ENCODE data around the gene MTAP.
A peak's percentile ranks its signal among the peaks of the same experiment; 100 is the strongest.

The MTAP gene

DNA sequence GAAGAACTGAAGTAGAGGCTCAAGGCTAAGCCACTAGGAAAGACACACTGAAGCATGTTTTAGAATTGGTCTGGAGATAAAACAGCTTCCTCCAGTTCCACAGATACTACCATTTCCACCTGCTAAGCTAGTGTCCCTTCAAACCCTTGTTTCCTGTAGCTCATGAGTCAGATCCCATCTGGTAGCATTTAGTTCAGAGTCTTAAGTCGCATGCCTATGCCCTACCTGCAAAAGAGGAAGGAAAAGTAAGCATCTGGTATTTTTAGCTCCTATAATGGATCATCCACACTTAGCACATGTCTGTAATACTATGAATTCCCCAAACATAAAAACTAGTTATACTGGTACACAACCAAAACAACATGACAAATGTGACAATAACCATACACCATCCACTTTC lies 99.7 kb downstream of the MTAP start:
- peaks cover 53% of the 10 kb centered on the region for H3K9me3 ChIP-seq
- no peak overlapping the region for H3K27ac ChIP-seq
- H3K4me1 ChIP-seq, result 0 out of 2 replicates have a peak, but pooled peaks cover 8% of the 10 kb centered on the region
- no peak overlapping the region for H3K4me2 ChIP-seq
- H3K36me3 ChIP-seq, result peaks cover 26% of the 10 kb centered on the region
- no peaks in the 10 kb centered on the region for H4K20me1 ChIP-seq
- H3K27me3 ChIP-seq, result no peaks in the 10 kb centered on the region
- no peak for TF ChIP-seq Cebpa-rat (IDR thresholded peaks at IDR 0.05)
- H3K4me3 ChIP-seq, result no peak overlapping the region
- H3K9ac ChIP-seq, result no peak overlapping the region

DNA sequence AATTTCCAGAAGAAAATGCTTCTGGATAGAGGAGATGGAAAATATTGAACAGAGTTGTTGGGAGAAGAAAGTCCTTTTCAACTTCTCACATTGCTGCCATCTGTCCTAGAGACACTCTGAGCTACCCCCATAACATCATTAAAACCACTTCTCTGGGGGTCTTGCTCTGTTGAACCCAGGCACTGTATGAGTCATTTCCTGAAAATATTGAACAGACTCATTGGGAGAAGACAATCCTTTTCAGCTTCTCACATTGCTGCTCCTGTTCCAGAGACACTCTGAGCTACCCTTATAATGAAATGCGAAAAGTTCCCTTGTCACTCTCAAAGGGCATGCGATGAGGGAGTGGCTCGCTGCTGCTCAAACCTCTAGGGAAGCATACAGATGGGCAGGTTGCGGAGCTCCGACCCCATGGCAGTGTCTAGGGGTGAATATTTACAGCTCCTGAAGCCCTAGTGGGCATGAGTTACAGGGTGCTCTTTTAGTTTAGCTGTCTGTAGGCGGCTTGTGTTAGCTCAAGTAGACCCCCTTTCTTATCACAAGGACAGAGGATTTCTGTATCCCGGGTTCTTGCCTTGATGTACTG lies 101.0 kb downstream of the MTAP start:
- no peak overlapping the region for H3K27ac ChIP-seq
- H3K4me1 ChIP-seq, result 0 out of 2 replicates have a peak, but pooled peaks cover 8% of the 10 kb centered on the region
- no peaks in the 10 kb centered on the region for H4K20me1 ChIP-seq
- H3K4me3 ChIP-seq, result no peak overlapping the region
- peaks cover 36% of the 10 kb centered on the region for H3K36me3 ChIP-seq
- H3K4me2 ChIP-seq, result no peak overlapping the region
- H3K27me3 ChIP-seq, result no peaks in the 10 kb centered on the region
- H3K9ac ChIP-seq, result no peak overlapping the region
- TF ChIP-seq Cebpa-rat (IDR thresholded peaks at IDR 0.05), result no peak
- H3K9me3 ChIP-seq, result peaks cover 47% of the 10 kb centered on the region

DNA sequence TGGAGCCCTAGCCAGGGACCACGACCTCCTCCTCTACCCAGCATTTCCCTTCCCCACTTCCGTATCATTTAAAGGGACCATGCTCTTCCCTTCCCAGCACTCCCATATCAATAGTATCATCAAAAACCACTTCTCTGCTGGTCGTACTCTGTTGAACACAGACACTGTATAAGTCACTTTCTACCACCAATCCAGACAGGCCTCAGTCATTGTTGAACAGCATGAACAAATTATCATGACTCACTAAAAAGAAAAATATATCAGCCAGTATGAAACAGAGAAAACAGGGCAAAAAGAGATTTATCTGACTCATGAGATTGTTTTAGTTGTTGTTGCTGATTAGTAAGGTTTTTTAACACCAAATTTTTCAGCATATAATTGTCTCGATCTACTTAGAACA lies 101.9 kb downstream of the MTAP start:
- Histone ChIP-seq H3K27me3 (no peaks in the 10 kb centered on the region), H3K4me1 (0 out of 2 replicates have a peak, but pooled peaks cover 8% of the 10 kb centered on the region), H3K4me2 (no peak overlapping the region), H3K9me3 (peaks cover 51% of the 10 kb centered on the region), H3K36me3 (peaks cover 38% of the 10 kb centered on the region), H3K27ac (no peak overlapping the region), H3K4me3 (no peak overlapping the region), H3K9ac (no peak overlapping the region), H4K20me1 (no peaks in the 10 kb centered on the region)
- no peak for TF ChIP-seq Cebpa-rat (IDR thresholded peaks at IDR 0.05)

DNA sequence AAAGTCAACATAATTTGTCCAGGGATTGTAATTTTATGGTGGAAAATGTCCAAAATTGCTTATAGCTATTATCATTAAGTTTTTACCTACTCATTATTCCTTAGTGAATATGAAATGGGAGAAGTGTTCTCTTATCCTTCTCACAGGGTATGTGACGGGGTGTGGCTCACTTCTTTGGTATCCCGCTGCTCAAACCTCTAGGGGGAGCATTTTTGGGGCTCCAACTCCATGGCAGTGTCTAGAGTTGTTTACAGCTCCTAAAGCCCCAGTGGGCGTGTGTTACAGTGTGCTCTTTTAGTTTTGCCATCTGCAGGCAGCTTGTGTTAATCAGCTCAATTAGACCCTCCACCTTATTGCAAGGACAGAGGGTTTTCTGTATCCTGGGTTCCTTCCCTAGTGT lies 102.3 kb downstream of the MTAP start:
- Histone ChIP-seq H3K4me1 (0 out of 2 replicates have a peak, but pooled peaks cover 8% of the 10 kb centered on the region), H3K4me3 (no peak overlapping the region), H3K9me3 (peaks cover 49% of the 10 kb centered on the region), H3K4me2 (no peak overlapping the region), H3K27ac (no peak overlapping the region), H3K27me3 (no peaks in the 10 kb centered on the region), H3K9ac (no peak overlapping the region), H4K20me1 (no peaks in the 10 kb centered on the region), H3K36me3 (peaks cover 37% of the 10 kb centered on the region)
- no peak for TF ChIP-seq Cebpa-rat (IDR thresholded peaks at IDR 0.05)

DNA sequence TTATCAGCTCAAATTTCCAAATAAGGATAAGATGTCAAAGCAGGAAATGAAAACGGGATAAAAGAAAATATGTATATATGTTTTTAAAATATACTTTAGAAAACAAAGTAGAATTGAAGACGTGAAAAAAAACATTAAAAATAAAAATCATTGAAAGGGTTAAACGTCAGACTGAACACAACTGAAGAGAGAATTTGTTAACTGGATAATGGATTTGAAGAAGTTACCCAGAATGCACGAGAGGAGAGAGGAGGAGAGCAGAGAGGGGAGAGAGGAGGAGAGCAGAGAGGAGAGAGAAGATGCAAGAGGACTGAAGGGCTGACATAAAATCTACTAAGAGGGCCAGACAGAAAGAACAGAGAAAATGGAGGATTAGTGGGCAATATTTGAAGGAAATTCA lies 103.8 kb downstream of the MTAP start:
- Histone ChIP-seq H3K4me3 (no peak overlapping the region), H4K20me1 (no peaks in the 10 kb centered on the region), H3K4me2 (no peak overlapping the region)

DNA sequence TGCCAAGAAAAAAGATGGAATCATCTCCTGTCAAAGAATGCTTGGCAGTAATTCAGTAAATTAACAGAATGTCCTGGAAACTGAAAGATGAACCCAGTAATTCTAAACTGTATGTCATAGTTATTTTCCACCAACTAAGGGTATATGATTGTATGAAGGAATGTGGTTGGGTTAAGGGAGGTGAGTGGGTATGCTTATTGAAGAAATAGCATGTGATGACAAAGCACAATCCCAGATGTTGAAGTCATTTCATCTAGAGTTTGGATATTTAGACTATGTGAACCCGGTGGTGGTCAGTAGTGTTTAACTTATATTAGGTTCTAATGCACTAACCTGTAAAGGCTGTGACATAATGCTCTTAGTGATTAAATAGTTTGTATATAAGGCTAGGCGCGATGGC lies 104.4 kb downstream of the MTAP start:
- Histone ChIP-seq H4K20me1 (no peaks in the 10 kb centered on the region), H3K36me3 (peaks cover 42% of the 10 kb centered on the region), H3K4me3 (no peak overlapping the region), H3K4me1 (0 out of 2 replicates have a peak, but pooled peaks cover 3% of the 10 kb centered on the region), H3K27ac (no peak overlapping the region), H3K9me3 (peaks cover 45% of the 10 kb centered on the region), H3K9ac (no peak overlapping the region), H3K27me3 (no peaks in the 10 kb centered on the region), H3K4me2 (no peak overlapping the region)
- TF ChIP-seq Cebpa-rat (IDR thresholded peaks at IDR 0.05), result no peak

More for the DNA sequence above, 103.8 kb downstream of the MTAP start:
- H3K27me3 ChIP-seq, result no peaks in the 10 kb centered on the region
- peaks cover 45% of the 10 kb centered on the region for H3K9me3 ChIP-seq
- peaks cover 42% of the 10 kb centered on the region for H3K36me3 ChIP-seq
- no peak for TF ChIP-seq Cebpa-rat (IDR thresholded peaks at IDR 0.05)
- 0 out of 2 replicates have a peak, but pooled peaks cover 8% of the 10 kb centered on the region for H3K4me1 ChIP-seq
- H3K27ac ChIP-seq, result no peak overlapping the region
- H3K9ac ChIP-seq, result no peak overlapping the region

DNA sequence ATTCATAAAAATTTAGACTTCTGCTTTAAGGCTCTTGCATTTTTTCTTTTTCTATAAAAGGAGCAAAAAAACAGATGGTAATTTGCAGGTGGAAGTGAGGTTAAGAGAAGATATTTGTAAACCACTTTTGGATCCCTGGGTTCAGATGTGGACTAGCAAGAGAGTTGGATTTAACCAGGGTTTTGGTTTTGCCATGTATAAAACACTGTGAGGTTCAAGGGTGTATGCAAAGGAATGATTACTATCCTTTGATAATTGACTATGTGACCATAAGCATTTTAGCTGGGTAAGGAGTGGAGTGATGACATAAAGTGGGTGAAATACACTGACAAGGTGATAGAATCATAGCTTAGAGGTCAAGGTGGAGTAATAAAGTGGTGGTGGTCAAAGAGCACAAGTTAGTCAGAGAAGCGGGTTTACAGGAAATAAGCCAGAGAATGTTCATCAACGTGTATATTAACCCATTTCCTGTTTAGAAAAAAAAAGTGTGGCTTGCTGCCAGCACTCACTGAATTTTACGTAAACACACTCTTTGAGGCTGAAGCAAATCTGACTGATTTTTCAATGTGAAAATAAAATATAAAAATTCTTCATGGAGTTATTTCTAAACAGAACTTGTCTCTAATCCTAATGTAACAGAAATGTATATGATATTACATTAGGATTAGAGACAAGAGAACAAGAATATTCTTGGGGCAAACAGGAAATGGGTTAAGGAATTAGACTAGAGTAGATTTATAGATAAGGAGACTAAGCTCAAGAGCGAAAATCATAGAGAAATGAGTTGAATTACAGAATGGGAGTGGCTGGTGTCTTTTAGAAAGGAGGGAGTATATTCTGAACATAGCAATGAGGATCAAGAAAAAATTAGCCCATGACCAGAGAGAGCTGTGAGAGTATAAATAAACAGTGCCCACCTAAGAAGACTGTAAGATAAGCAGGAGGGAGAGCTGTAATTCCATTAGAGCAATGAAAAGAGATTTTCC lies 117.2 kb downstream of the MTAP start:
- H3K27me3 ChIP-seq, result no peaks in the 10 kb centered on the region
- H3K27ac ChIP-seq, result no peak overlapping the region
- H3K36me3 ChIP-seq, result no peaks in the 10 kb centered on the region
- no peak overlapping the region for H3K9ac ChIP-seq
- H3K9me3 ChIP-seq, result peaks cover 10% of the 10 kb centered on the region
- H3K4me3 ChIP-seq, result no peak overlapping the region
- TF ChIP-seq Cebpa-rat (IDR thresholded peaks at IDR 0.05), result no peak
- peaks cover 12% of the 10 kb centered on the region for H3K4me1 ChIP-seq
- no peaks in the 10 kb centered on the region for H4K20me1 ChIP-seq
- peak overlapping the region; percentile 32; the same call in 1 of the 2 replicates for H3K4me2 ChIP-seq

DNA sequence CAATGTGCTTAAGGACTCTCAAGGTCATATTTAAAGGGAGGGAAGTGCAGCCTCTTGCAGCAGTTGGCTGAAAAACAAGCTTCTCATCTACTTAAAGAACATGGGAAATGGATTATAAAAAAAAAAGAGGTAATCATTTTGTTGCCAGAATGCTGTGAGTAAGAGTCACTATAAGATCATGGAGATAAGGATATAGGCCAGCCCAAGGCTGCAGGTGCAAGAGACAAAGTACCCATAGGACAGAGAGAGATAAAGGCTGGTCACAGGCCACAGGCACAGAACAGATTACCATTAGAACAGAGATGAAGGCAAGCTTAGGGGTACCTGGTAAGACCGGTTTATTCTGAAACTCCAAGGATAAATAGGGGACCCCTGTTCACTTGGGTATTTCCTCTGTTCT lies 121.3 kb downstream of the MTAP start:
- Histone ChIP-seq H3K27me3 (no peaks in the 10 kb centered on the region), H3K9ac (no peak overlapping the region)
- no peak for TF ChIP-seq Cebpa-rat (IDR thresholded peaks at IDR 0.05)

DNA sequence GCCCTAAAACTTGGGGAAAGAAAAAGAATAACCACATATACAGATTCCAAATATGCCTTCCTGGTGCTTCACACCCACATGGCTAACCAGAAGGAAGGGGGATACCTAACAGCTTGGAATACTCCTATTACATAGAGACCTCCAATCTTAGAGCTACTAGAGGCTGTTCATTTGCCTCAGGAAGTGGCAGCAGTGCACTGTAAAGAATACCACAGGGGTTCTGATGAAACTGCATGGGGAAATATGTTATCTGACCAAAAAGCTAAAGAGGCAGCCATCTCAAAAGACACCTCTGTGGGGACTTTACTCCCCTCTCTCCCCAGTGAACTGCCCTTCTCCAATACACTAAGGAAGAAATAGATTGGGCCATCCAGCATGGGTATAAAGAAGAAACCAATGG lies 125.3 kb downstream of the MTAP start:
- Histone ChIP-seq H3K4me3 (no peak overlapping the region), H4K20me1 (no peaks in the 10 kb centered on the region), H3K27ac (no peak overlapping the region), H3K9me3 (no peaks in the 10 kb centered on the region), H3K36me3 (peaks cover 34% of the 10 kb centered on the region), H3K27me3 (no peaks in the 10 kb centered on the region), H3K4me2 (no peak overlapping the region), H3K9ac (no peak overlapping the region), H3K4me1 (no peaks in the 10 kb centered on the region)
- no peak for TF ChIP-seq Cebpa-rat (IDR thresholded peaks at IDR 0.05)

More for the DNA sequence above, 121.3 kb downstream of the MTAP start:
- H3K36me3 ChIP-seq, result no peaks in the 10 kb centered on the region
- H3K4me3 ChIP-seq, result no peak overlapping the region
- peaks cover 12% of the 10 kb centered on the region for H3K4me1 ChIP-seq
- H3K9me3 ChIP-seq, result no peaks in the 10 kb centered on the region
- no peaks in the 10 kb centered on the region for H4K20me1 ChIP-seq
- H3K27ac ChIP-seq, result no peak overlapping the region
- H3K4me2 ChIP-seq, result no peak overlapping the region

DNA sequence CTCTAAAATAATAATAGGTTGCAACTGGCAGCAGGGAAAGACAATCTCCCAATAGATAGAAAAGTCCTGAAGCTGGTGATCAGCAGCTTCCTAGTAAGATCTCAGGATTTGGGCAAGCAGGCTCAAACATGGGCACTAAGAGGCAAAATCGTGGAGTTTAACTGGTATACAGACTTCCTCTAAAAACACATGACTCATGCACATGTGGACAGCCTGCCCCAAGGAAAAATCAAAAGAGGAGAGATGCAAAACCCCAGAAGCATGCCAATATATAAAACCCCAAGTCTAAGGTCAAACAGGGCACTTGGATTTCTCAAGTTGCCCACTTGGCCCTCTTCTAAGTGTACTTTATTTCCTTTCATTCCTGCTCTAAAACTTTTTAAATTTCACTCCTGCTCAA lies 129.0 kb downstream of the MTAP start:
- H3K9ac ChIP-seq, result no peak overlapping the region
- no peaks in the 10 kb centered on the region for H4K20me1 ChIP-seq
- peaks cover 34% of the 10 kb centered on the region for H3K36me3 ChIP-seq
- TF ChIP-seq Cebpa-rat (IDR thresholded peaks at IDR 0.05), result no peak
- no peak overlapping the region for H3K4me2 ChIP-seq
- no peak overlapping the region for H3K4me3 ChIP-seq
- H3K4me1 ChIP-seq, result no peaks in the 10 kb centered on the region
- no peaks in the 10 kb centered on the region for H3K9me3 ChIP-seq
- no peak overlapping the region for H3K27ac ChIP-seq
- no peaks in the 10 kb centered on the region for H3K27me3 ChIP-seq
